Uterus (tissue), 4 donors: ENCODE data around the gene FGF8. TPM values are rescaled to one million over a fixed set of nuclear protein-coding genes. Genes with fewer than 3 reads are reported as not detected.

Experiments
- DNase-seq, 2 donors: peaks; one replicate each; pipeline ENCODE4 v3.0.0-alpha.2; 2019 to 2020
- H3K27ac ChIP-seq, 2 donors: fragments of 200-600 bp; sonication (generic); 1 replicate in 1 of 2; 2 replicates in 1 of 2; pipeline ENCODE4 v1.5.1; 2016 to 2018
- H3K27me3 ChIP-seq, 2 donors: fragments of 200-600 bp; sonication (generic); one replicate each; pipeline ENCODE4 v1.5.1; 2018 to 2019; ENCODE audit warnings: control low read depth in 1 of 2
- H3K36me3 ChIP-seq, 2 donors: fragments of 200-600 bp; sonication (generic); one replicate each; pipeline ENCODE4 v1.5.1; 2019; ENCODE audit warnings: control low read depth in 1 of 2
- H3K4me1 ChIP-seq, 2 donors: fragments of 200-600 bp; sonication (generic); one replicate each; pipeline ENCODE4 v1.5.1; 2018 to 2019; ENCODE audit warnings: control low read depth in 1 of 2
- H3K4me3 ChIP-seq, 2 donors: fragments of 200-600 bp; sonication (generic); 1 replicate in 1 of 2; 2 replicates in 1 of 2; pipeline ENCODE4 v1.5.1; 2018 to 2019; ENCODE audit warnings: mild to moderate bottlenecking in 1 of 2
- H3K9me3 ChIP-seq, 2 donors: fragments of 200-600 bp; sonication (generic); one replicate each; pipeline ENCODE4 v1.5.1; 2019; ENCODE audit warnings: control low read depth in 1 of 2
- POLR2A ChIP-seq, 2 donors: fragments of 450-650 bp; IDR thresholded peaks; one replicate each; pipeline ENCODE4 v1.6.1; 2016; ENCODE audit warnings: antibody characterized with exemption in 2 of 2, mild to moderate bottlenecking in 1 of 2, moderate library complexity in 1 of 2
- intact Hi-C: fragments of 100-400 bp; cut with DNase I; formaldehyde crosslinking; loops from one replicate; pipeline ENCODE4 v1.15.1; 2023; ENCODE audit warnings: low total_unique reads
- total RNA-seq, 4 donors: library from RNA; depleted of rRNA in 3 of 4; stranded (reverse); fragments of >200 nt in 3 of 4; gene quantifications; one replicate each; pipeline versions ENCODE4 v1.1.0 to v1.2.4, GENCODE V29; 2014 to 2023
- TF ChIP-seq, protein P1 (sequence below), 4 experiments: fragments of 200-600 bp in 2 of 4; fragments of 450-650 bp in 2 of 4; sonication (generic) in 2 of 4; IDR thresholded peaks; one replicate each; pipeline ENCODE4 v1.5.1; 2016 to 2019; ENCODE audit warnings: antibody characterized with exemption in 4 of 4, mild to moderate bottlenecking in 2 of 4, moderate library complexity in 1 of 4
- donor health status: DM: yes; HTN: yes; CAD: no.

The FGF8 gene
- total RNA-seq, 4 donors from 2014 or later = not detected

DNA sequence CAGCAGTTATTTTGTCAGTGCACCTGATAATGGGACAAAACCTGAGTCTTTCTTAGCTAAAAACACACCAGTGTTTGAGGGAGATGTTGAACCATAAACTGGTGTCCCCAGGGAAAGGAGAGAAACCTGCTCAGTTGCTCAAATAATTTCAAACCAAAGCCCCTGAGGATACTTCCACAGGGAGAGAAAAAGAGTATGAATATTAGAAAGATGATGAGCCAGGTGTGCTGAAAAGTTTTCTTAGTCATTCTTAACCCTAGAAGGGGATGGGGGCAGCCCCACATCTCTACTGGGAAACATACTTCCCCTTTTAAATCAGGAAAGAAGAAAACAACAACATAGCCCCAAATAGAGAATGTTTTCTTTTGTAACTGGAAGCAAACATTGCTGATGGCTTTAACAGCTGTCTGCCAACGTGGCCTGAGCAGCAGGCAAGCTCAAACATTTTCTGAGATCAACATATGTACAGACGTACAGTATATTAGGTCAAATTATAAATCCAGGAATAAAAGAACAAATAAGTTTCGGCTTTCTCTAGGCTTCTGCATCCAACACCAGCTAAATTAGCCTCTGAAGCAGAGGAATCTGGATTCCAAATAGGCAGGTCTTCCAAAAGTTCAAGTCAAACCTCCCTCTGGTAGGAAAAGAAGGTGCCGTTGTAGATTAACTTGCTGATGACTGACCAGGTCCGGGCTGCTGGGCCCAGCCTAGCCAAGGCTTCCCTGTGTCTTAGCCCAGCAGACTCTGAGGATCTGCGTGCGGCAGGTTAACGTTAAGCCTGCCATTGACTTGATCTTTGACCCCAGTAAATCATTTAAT, 50.4 kb downstream of the FGF8 start:
- intact Hi-C loops = no loop called here
- Histone ChIP-seq H3K4me1 (no peaks in the 10 kb centered on the region), H3K9me3 (no peaks in the 10 kb centered on the region), H3K4me3 (no peak overlapping the region), H3K27me3 (no peaks in the 10 kb centered on the region), H3K36me3 (no peaks in the 10 kb centered on the region), H3K27ac (no peak overlapping the region)
- DNase-seq = no peak
- no peak for TF ChIP-seq POLR2A (IDR thresholded peaks at IDR 0.05)

- H3K4me3 ChIP-seq = no peak overlapping the region
- H3K27me3 ChIP-seq = no peaks in the 10 kb centered on the region
- H3K27ac ChIP-seq = no peak overlapping the region
- no peaks in the 10 kb centered on the region for H3K9me3 ChIP-seq
- no peaks in the 10 kb centered on the region for H3K4me1 ChIP-seq
- intact Hi-C loops = no loop called here
- TF ChIP-seq, protein P1, sequence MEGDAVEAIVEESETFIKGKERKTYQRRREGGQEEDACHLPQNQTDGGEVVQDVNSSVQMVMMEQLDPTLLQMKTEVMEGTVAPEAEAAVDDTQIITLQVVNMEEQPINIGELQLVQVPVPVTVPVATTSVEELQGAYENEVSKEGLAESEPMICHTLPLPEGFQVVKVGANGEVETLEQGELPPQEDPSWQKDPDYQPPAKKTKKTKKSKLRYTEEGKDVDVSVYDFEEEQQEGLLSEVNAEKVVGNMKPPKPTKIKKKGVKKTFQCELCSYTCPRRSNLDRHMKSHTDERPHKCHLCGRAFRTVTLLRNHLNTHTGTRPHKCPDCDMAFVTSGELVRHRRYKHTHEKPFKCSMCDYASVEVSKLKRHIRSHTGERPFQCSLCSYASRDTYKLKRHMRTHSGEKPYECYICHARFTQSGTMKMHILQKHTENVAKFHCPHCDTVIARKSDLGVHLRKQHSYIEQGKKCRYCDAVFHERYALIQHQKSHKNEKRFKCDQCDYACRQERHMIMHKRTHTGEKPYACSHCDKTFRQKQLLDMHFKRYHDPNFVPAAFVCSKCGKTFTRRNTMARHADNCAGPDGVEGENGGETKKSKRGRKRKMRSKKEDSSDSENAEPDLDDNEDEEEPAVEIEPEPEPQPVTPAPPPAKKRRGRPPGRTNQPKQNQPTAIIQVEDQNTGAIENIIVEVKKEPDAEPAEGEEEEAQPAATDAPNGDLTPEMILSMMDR (IDR thresholded peaks at IDR 0.05) = no peak
- TF ChIP-seq POLR2A (IDR thresholded peaks at IDR 0.05) = no peak
- DNase-seq = no peak
- no peaks in the 10 kb centered on the region for H3K36me3 ChIP-seq
Measured at GRCh38 chr10:101724446-101724845, 51.5 kb downstream of the FGF8 start.

- DNase-seq = no peak
- Histone ChIP-seq H3K9me3 (no peaks in the 10 kb centered on the region), H3K27ac (no peak overlapping the region), H3K4me1 (no peaks in the 10 kb centered on the region), H3K36me3 (no peaks in the 10 kb centered on the region), H3K4me3 (no peak overlapping the region), H3K27me3 (no peaks in the 10 kb centered on the region)
- TF ChIP-seq, protein P1 (IDR thresholded peaks at IDR 0.05) = no peak
- TF ChIP-seq POLR2A (IDR thresholded peaks at IDR 0.05) = no peak
- intact Hi-C loops = no loop called here
Measured at GRCh38 chr10:101723176-101723575, 52.7 kb downstream of the FGF8 start.

- DNase-seq = no peak
- intact Hi-C loops = no loop called here
- H3K4me1 ChIP-seq = no peaks in the 10 kb centered on the region
- no peaks in the 10 kb centered on the region for H3K9me3 ChIP-seq
- H3K4me3 ChIP-seq = no peak overlapping the region
- H3K27ac ChIP-seq = no peak overlapping the region
- H3K27me3 ChIP-seq = no peaks in the 10 kb centered on the region
- TF ChIP-seq POLR2A (IDR thresholded peaks at IDR 0.05) = no peak
- TF ChIP-seq, protein P1 (IDR thresholded peaks at IDR 0.05) = no peak
- H3K36me3 ChIP-seq = no peaks in the 10 kb centered on the region
Measured at GRCh38 chr10:101721806-101722205, 54.1 kb downstream of the FGF8 start.

- intact Hi-C loops = no loop called here
- no peak for DNase-seq
- no peak overlapping the region for H3K27ac ChIP-seq
- no peaks in the 10 kb centered on the region for H3K36me3 ChIP-seq
- H3K27me3 ChIP-seq = no peaks in the 10 kb centered on the region
- H3K9me3 ChIP-seq = no peaks in the 10 kb centered on the region
- TF ChIP-seq, protein P1 (IDR thresholded peaks at IDR 0.05) = no peak
- TF ChIP-seq POLR2A (IDR thresholded peaks at IDR 0.05) = no peak
- H3K4me1 ChIP-seq = no peaks in the 10 kb centered on the region
- H3K4me3 ChIP-seq = no peak overlapping the region
Measured at GRCh38 chr10:101720606-101721230, 55.2 kb downstream of the FGF8 start.

Other genes with a start within 250 kb of the FGF8 start
- gene POLL, start 187.9 kb downstream of the FGF8 start, total RNA-seq = 10 to 100 TPM; 11.8 to 31.6 (median 17.6) TPM
- 10 to 100 TPM in 3 of 4 donors, 1 to 10 TPM in 1; 5.1 to 35.6 (median 21.7) TPM for gene DPCD, start 187.8 kb downstream of the FGF8 start, total RNA-seq
- 10 to 100 TPM; 45.1 to 94.7 (median 64.3) TPM for gene FBXW4, start 80.9 kb downstream of the FGF8 start, total RNA-seq
- 100 to 1,000 TPM in 1 of 4 donors, 10 to 100 TPM in 3; 11.0 to 122 (median 38.0) TPM for gene NPM3, start 7.3 kb upstream of the FGF8 start, total RNA-seq
- gene OGA, start 42.3 kb upstream of the FGF8 start, total RNA-seq = 100 to 1,000 TPM in 3 of 4 donors, 10 to 100 TPM in 1; 63.5 to 181 (median 156) TPM
- 1 to 10 TPM in 2 of 4 donors, under 1 TPM in 1, not detected in 1; 0.29 to 8.6 (median 4.1) TPM for gene KCNIP2, start 67.7 kb upstream of the FGF8 start, total RNA-seq